Activated T-cell treated with anti-CD3 and anti-CD28 coated beads for 1 hour (primary cell): ENCODE data around the gene SAP30L.

Source experiments
- DNase-seq: peaks from one replicate; pipeline ENCODE4 v3.0.0-alpha.2; 2020; ENCODE audit warnings: low read depth

Gene SAP30L

GRCh38 chr5:154509784-154510555 lies 64.2 kb downstream of the SAP30L start:
- DNase-seq, result no peak
